HG02852 (cell line): Measurements from ENCODE around the gene SMAD5.

Source experiments
- ATAC-seq: cut with Tn5 transposase; IDR thresholded peaks from one replicate; pipeline ENCODE4 v1.9.1; 2021; ENCODE audit warnings: mild to moderate bottlenecking, moderate library complexity; ENCODE audit not compliant: unreplicated experiment

Gene SMAD5

GRCh38 chr5:136194576-136194975, 61.9 kb downstream of the SMAD5 start:
- ATAC-seq = no peak

GRCh38 chr5:136195971-136196820, 63.6 kb downstream of the SMAD5 start:
- no peak for ATAC-seq

GRCh38 chr5:136197462-136198142, 65.0 kb downstream of the SMAD5 start:
- no peak for ATAC-seq

DNA sequence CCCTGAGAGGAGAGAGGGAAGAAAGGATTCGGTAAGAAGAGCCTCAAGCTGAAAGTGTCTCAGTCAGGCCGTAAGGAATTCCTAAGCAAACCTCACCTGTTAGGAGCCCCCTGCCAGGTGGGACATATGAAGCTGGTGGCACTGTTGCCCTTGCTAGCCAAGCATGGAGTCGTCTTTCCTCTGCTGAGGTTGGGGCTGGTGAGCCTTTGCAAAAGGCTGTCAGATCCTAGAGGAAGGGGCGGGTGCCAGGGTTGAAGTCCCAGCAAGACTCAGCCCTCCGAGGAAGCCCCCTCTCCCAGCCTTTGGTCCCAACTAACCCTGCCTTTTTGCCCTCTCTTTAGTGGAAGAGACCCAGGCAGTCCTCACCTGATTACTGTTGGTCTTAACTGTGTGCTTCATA, 65.8 kb downstream of the SMAD5 start:
- ATAC-seq = no peak

DNA sequence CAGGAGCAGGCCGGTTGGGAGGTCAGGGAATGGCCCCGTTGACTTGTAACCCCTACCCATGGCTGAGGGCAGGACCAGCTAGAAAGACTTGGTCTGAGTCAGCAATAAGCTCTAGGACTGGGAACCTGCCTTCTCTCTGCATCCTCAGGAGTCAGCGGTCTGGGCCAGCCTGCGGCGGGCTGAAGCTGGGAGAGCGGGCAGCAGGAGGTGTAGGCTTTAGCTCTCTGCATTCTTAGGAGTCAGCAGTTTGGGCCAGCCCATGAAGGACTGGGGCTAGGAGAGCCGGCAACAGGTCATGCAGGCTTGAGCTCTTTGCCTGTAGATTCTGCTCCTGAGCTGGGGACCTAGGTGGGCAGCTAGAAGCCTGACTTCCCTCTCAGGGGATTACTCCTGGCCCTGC, 66.8 kb downstream of the SMAD5 start:
- ATAC-seq = no peak

- no peak for ATAC-seq
These were observed 67.5 kb downstream of the SMAD5 start for GRCh38 chr5:136200130-136200529.

- no peak for ATAC-seq
These were observed 68.1 kb downstream of the SMAD5 start for GRCh38 chr5:136200761-136201160.

GRCh38 chr5:136201870-136202269, 69.2 kb downstream of the SMAD5 start:
- no peak for ATAC-seq

DNA sequence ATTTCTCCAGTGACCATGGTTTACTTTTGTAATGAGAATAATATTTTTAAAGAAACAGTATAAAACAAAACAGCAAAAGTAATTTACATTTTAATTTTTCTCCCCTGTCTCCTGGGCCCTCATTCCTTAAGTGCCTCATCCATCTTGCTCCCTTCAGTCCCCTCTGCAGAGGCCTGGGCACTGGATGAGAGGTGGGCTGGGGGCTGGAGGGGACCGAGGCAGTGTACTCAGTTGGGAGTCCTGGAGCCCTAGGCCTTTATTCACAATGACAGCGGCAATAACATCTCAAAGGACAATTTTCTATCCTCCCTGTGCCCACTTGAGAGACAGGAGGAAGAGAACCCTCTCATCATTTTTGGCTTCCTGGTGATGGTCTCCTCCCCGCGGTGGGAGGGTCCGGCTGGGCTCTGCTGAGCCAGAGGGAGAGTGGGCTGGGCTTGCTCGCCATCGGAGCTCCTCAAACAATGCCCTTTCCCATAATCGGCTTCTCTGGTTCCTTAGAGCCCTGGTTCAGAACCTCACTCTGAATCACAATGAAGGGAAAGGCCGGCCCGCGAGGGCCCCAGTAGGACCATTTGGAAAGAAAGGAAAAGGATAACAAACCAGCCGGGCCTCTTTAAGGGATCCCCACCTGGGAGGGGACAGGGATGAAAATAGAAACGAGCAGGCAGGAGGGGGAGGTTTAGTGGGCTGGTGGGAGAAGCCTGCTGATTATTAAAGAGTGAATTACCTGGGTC, 70.0 kb downstream of the SMAD5 start:
- no peak for ATAC-seq

DNA sequence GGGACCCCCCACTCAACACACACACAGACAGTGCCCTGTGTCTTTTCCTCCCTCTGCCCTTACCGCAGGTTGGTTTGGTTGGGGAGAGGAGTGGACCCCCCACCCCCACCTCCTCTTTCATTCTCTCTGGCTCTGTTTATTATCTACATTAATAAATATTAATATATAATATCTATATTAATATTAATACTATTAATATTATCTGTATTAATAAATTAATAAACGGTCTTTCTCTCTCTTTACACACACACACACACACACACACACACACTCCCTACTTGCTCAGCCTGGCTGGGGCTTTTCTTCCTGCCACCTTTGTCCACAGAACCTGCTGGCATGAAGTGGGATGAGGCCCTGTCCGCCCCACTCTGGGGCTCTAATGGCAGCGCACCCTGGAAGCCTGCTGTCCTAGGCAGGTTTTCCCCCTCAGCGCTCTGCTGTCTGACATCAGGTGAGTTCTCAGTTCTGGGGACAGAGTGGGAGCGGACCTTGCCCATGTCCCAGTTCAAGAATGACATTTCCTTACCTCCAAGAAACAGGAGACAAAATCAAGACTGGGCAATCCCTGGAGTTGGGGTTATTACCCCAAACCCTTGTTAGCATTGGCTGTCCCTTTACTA, 70.8 kb downstream of the SMAD5 start:
- no peak for ATAC-seq

DNA sequence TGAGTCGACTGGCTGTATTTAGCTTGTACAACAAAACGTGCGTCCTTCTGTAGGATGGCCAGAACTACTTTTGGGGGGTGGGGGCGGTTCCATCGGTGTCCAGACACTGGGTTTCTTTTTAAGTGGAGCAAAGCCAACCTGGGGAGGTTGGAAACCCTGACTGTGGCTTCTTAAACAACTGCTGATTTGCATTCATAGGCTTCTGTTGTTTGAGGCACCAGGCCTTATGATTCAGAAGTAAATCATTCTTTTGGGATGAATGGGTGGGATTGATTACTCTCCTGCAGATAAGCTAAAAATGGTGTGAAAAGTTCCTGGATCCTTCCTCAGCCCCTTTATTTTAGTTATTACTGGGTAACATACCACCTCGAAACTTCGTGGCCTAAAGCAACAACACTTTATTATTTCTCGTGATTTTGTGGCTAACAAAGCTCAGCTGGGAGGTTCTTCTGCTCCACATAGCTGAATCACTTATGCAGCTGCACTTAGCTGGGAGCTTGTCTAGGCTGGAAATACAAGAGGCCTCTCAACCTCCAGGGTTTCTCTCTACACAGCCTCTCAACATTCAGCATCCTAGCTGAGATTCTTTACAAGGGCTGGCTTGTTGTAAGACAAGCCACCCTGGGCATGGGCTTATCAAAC, 72.5 kb downstream of the SMAD5 start:
- no peak for ATAC-seq

DNA sequence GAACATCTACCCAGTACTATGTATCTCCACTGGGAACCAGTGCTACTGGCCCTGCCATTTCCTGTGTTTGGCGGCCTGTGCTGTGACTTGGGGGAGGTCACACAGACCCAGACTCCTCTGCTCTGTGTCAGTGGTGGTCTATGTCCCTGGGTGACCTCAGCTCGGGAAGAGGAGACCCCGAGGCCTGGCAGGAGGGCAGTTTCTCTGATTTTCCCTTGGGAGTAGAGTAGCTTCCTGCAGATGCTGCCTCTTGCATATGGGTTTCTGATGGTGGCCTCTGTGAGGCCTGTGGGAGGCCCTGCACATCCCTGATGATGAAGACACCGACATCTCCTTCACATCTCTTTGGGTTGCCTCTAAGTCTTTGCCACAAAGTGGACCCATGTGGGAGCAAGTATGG, 73.3 kb downstream of the SMAD5 start:
- ATAC-seq = no peak

DNA sequence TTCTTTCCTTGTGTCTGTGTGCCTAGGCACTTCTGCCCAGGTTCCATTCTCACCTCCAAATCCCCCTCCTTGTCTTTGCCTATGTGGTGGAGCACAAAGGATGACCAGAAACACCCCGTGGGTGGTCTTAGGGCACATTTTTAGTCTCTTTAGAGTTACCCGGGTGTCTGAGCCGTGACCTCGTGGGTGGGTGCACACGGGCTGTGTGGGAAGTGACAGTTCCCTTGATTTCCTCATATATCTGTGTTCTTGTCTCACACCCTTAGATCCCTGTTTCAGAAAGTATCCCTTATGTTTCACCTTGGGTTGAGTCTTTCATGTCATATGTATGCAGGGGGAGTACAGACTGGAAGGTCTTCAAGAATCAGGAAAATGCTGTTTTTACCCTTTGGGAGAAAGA, 73.7 kb downstream of the SMAD5 start:
- ATAC-seq = no peak

GRCh38 chr5:136207631-136208030, 75.0 kb downstream of the SMAD5 start:
- ATAC-seq = no peak

DNA sequence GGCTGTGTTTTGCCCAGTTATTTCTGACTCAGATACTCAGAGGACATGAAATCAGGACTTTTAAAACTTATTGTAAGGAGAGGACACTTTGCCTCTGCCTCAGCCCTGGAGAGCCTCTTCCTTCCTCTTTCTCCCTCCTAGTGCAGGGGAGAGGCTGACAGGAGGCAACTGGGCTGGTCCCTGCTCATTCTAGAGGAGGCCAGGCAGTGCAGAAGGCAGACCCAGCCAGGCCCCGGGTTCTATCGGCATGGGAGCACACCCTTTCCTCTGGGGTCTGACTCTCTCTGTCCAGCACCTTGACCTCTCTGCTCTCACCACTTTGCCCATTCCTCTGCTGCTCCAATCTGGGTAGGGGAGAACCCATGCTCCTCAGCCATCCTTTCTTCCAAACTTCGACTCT, 76.3 kb downstream of the SMAD5 start:
- no peak for ATAC-seq

GRCh38 chr5:136209346-136209910, 76.8 kb downstream of the SMAD5 start:
- ATAC-seq = no peak

GRCh38 chr5:136210259-136210658, 77.6 kb downstream of the SMAD5 start:
- no peak for ATAC-seq

- no peak for ATAC-seq
These were observed 78.8 kb downstream of the SMAD5 start for GRCh38 chr5:136211282-136212040.

DNA sequence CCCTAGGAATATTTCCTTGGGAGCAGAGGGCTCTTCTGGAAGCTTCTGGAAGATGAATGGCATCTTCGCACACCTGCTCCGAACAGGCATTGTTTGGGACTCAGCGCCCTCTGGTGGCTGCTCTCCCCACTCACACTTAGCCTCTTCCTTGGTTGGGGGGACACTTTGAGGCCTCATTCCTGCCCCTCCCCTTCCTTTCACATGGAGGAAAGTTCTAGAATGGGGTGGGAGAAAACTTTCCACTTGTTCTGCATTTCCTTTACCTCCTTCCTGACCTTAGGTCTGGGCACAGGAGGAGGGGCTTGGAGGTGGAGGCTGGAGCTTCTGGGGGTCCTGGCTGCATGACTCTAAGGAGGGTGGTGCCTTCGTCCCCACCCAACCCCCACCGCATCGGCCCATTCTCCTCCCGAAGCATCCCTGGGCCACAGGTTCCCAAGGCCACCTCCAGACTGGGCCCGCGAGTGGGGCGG, 79.6 kb downstream of the SMAD5 start:
- ATAC-seq = peak; percentile 60
